Liver (tissue), 9 donors: ENCODE data around the gene EPHB2. TPM values are rescaled to one million over a fixed set of nuclear protein-coding genes. Genes with fewer than 3 reads are reported as not detected.

Experiments
- DNase-seq: peaks from one replicate; pipeline ENCODE4 v3.0.0-alpha.2; 2017; ENCODE audit warnings: low spot score
- H3K27ac ChIP-seq, 2 donors: one replicate each; pipeline ENCODE4 v1.7.0; 2013; ENCODE audit warnings: inconsistent platforms in 2 of 2, low read length in 2 of 2, control low read depth in 1 of 2, low read depth in 1 of 2, mild to moderate bottlenecking in 1 of 2
- H3K27me3 ChIP-seq, 4 donors: one replicate each; pipeline versions ENCODE4 v1.6.1 to v1.7.0; 2013; ENCODE audit warnings: low read length in 3 of 4, inconsistent platforms in 1 of 4, mild to moderate bottlenecking in 1 of 4, moderate library complexity in 1 of 4; ENCODE audit not compliant: control insufficient read depth in 4 of 4, insufficient read depth in 4 of 4
- H3K36me3 ChIP-seq, 4 donors: one replicate each; pipeline versions ENCODE4 v1.6.1 to v1.7.0; 2013; ENCODE audit warnings: low read length in 3 of 4, mild to moderate bottlenecking in 3 of 4, low read depth in 1 of 4, moderate library complexity in 1 of 4; ENCODE audit not compliant: control insufficient read depth in 4 of 4, insufficient read depth in 3 of 4
- H3K4me1 ChIP-seq, 4 donors: one replicate each; pipeline versions ENCODE4 v1.6.1 to v1.7.0; 2013; ENCODE audit warnings: low read length in 3 of 4, mild to moderate bottlenecking in 3 of 4, moderate library complexity in 1 of 4; ENCODE audit not compliant: control insufficient read depth in 4 of 4, insufficient read depth in 4 of 4
- H3K4me3 ChIP-seq, 3 donors: one replicate each; pipeline versions ENCODE4 v1.6.1 to v1.7.0; 2013; ENCODE audit warnings: low read length in 3 of 3, control low read depth in 1 of 3, low read depth in 1 of 3, mild to moderate bottlenecking in 1 of 3
- H3K9ac ChIP-seq, 2 donors: one replicate each; pipeline ENCODE4 v1.7.0; 2013; ENCODE audit warnings: low read length in 2 of 2, mild to moderate bottlenecking in 2 of 2, moderate library complexity in 2 of 2, control low read depth in 1 of 2, low read depth in 1 of 2
- H3K9me3 ChIP-seq, 4 donors: one replicate each; pipeline versions ENCODE4 v1.6.1 to v1.7.0; 2013; ENCODE audit warnings: low read length in 3 of 4; ENCODE audit not compliant: control insufficient read depth in 4 of 4
- ATF3 ChIP-seq: IDR thresholded peaks from 2 replicates; pipeline ENCODE4 v1.6.1; 2016; ENCODE audit warnings: antibody characterized with exemption
- CTCF ChIP-seq: fragments of 150-350 bp; IDR thresholded peaks from 2 replicates; pipeline ENCODE4 v1.5.1; 2017; ENCODE audit warnings: improper control_type of control experiment, low read depth, low read length; ENCODE audit not compliant: missing input control
- EGR1 ChIP-seq, 2 donors: IDR thresholded peaks; 2 replicates each; pipeline ENCODE4 v1.6.1; 2016 to 2018; ENCODE audit warnings: antibody characterized with exemption in 2 of 2, low read depth in 2 of 2
- FOXA1 ChIP-seq: IDR thresholded peaks from 2 replicates; pipeline ENCODE4 v1.6.1; 2016; ENCODE audit warnings: antibody characterized with exemption
- FOXA2 ChIP-seq: IDR thresholded peaks from 2 replicates; pipeline ENCODE4 v1.6.1; 2016; ENCODE audit warnings: antibody characterized with exemption
- GABPA ChIP-seq, 2 donors: IDR thresholded peaks in 1 of 2; conservative IDR thresholded peaks in 1 of 2; 2 replicates each; pipeline ENCODE4 v1.6.1; 2016; ENCODE audit warnings: antibody characterized with exemption in 2 of 2, mild to moderate bottlenecking in 1 of 2, moderate library complexity in 1 of 2
- HNF4A ChIP-seq, 2 donors: conservative IDR thresholded peaks; 2 replicates each; pipeline ENCODE4 v1.6.1; 2016; ENCODE audit warnings: antibody characterized with exemption in 2 of 2, mild to moderate bottlenecking in 2 of 2
- HNF4G ChIP-seq: IDR thresholded peaks from 2 replicates; pipeline ENCODE4 v1.6.1; 2016; ENCODE audit warnings: antibody characterized with exemption
- JUND ChIP-seq, 2 donors: IDR thresholded peaks; 2 replicates each; pipeline ENCODE4 v1.6.1; 2016; ENCODE audit warnings: antibody characterized with exemption in 2 of 2
- RAD21 ChIP-seq, 2 donors: IDR thresholded peaks; 2 replicates each; pipeline ENCODE4 v1.6.1; 2016; ENCODE audit warnings: antibody characterized with exemption in 2 of 2, mild to moderate bottlenecking in 2 of 2
- REST ChIP-seq: IDR thresholded peaks from 2 replicates; pipeline ENCODE4 v1.6.1; 2016; ENCODE audit warnings: antibody characterized with exemption, mild to moderate bottlenecking
- RXRA ChIP-seq, 2 donors: IDR thresholded peaks; 2 replicates each; pipeline ENCODE4 v1.6.1; 2017 to 2018; ENCODE audit warnings: antibody characterized with exemption in 2 of 2, mild to moderate bottlenecking in 1 of 2
- SP1 ChIP-seq: IDR thresholded peaks from 2 replicates; pipeline ENCODE4 v1.6.1; 2018; ENCODE audit warnings: antibody characterized with exemption, mild to moderate bottlenecking
- YY1 ChIP-seq: IDR thresholded peaks from 2 replicates; pipeline ENCODE4 v1.6.1; 2016; ENCODE audit warnings: antibody characterized with exemption, mild to moderate bottlenecking
- ZBTB33 ChIP-seq: IDR thresholded peaks from 2 replicates; pipeline ENCODE4 v1.6.1; 2016; ENCODE audit warnings: antibody characterized with exemption
- WGBS: extraction: QIAGEN DNeasy Blood & Tissue Kit; methylation state at CpG from one replicate; pipeline ENCODE4 v1.1.7; 2013; 5-methylcytosine and 5-hydroxymethylcytosine counted together
- polyA plus RNA-seq, 2 donors: library from polyadenylated mRNA; stranded (reverse) in 1 of 2; unstranded in 1 of 2; fragments of 200-250 nt in 1 of 2; fragments of >200 nt in 1 of 2; fragmentation: Nextera tagmentation in 1 of 2; extraction: Ambion mirVana in 1 of 2; gene quantifications; one replicate each; pipeline versions ENCODE4 v1.2.1 to v1.2.3, GENCODE V29; 2013 to 2015
- total RNA-seq, 2 donors: library from RNA; depleted of rRNA; stranded (reverse); fragments of >200 nt; gene quantifications; one replicate each; pipeline ENCODE4 v1.2.3, GENCODE V29; 2014
- donor health status: healthy.
- donor health status: healthy.
- donor health status: healthy.
- donor health status: healthy.
- donor health status: healthy.

Gene EPHB2
- total and polyA plus RNA-seq, 4 donors = 0.07 to 1.0 (median 0.38) TPM

- Histone ChIP-seq H3K27me3 (peaks cover 0 to 2% (median 0%) of the 10 kb centered on the region in 4 donors), H3K4me3 (no peak overlapping the region), H3K9me3 (no peaks in the 10 kb centered on the region), H3K27ac (no peak overlapping the region), H3K9ac (no peak overlapping the region), H3K4me1 (peaks cover 0 to 5% (median 0%) of the 10 kb centered on the region in 4 donors), H3K36me3 (no peaks in the 10 kb centered on the region)
- TF ChIP-seq RXRA (IDR thresholded peaks at IDR 0.05) = no peak
- TF ChIP-seq CTCF = no peak
- no peak for TF ChIP-seq REST
- no peak for TF ChIP-seq HNF4A (conservative IDR thresholded peaks at IDR 0.05)
- no peak for TF ChIP-seq RAD21 (IDR thresholded peaks at IDR 0.05)
- no peak for TF ChIP-seq FOXA1
- no peak for TF ChIP-seq JUND (IDR thresholded peaks at IDR 0.05)
- no peak for TF ChIP-seq EGR1 (IDR thresholded peaks at IDR 0.05; ENCODE audit: low read depth in 2 of 2)
- TF ChIP-seq GABPA (IDR thresholded peaks at IDR 0.05 in 1 of 2, conservative IDR thresholded peaks at IDR 0.05 in 1 of 2) = no peak
- TF ChIP-seq FOXA2 = no peak
- no peak for TF ChIP-seq SP1
- no peak for TF ChIP-seq ZBTB33
- no peak for TF ChIP-seq ATF3
- TF ChIP-seq YY1 = no peak
- TF ChIP-seq HNF4G = no peak
- DNase-seq = no peak
- 63% methylated on average over 10 of the region's 10 CpGs for WGBS
Measured at GRCh38 chr1:22963044-22963677, 252.5 kb downstream of the EPHB2 start.

GRCh38 chr1:22966309-22966708 is 255.7 kb downstream of the EPHB2 start:
- Histone ChIP-seq H3K36me3 (no peaks in the 10 kb centered on the region), H3K4me1 (no peaks in the 10 kb centered on the region), H3K27me3 (peaks cover 0 to 4% (median under 1%) of the 10 kb centered on the region in 4 donors), H3K9ac (no peak overlapping the region), H3K9me3 (no peaks in the 10 kb centered on the region), H3K27ac (no peak overlapping the region), H3K4me3 (no peak overlapping the region)
- DNase-seq = no peak
- 83% methylated on average over 5 of the region's 5 CpGs for WGBS
- TF ChIP-seq HNF4A (conservative IDR thresholded peaks at IDR 0.05) (no peak), YY1 (no peak), FOXA1 (no peak), GABPA (IDR thresholded peaks at IDR 0.05 in 1 of 2, conservative IDR thresholded peaks at IDR 0.05 in 1 of 2) (no peak)
